Measurements from ENCODE around the gene LETM1. TPM values are rescaled to one million over a fixed set of nuclear protein-coding genes. Genes with fewer than 3 reads are reported as not detected.

LETM1 gene
- total and polyA plus RNA-seq, 2 of the 13 experiments (the other 11 are each of a cell fraction or from before 2014, with no cell fraction given), result 9.7 to 41.6 TPM

GRCh38 chr4:1779588-1780382 is 76.2 kb downstream of the LETM1 start (continued):
- TF ChIP-seq DBP (CRISPR knock-in tag; IDR thresholded peaks at IDR 0.05; ENCODE audit: not compliant biosample characterization), result no peak
- TF ChIP-seq U2AF1 (optimal IDR thresholded peaks at IDR 0.05; ENCODE audit: low read depth, low read length), result no peak
- TF ChIP-seq MYNN (CRISPR knock-in tag; IDR thresholded peaks at IDR 0.05; ENCODE audit: low read depth), result no peak
- no peak for TF ChIP-seq ZNF251 (CRISPR knock-in tag; IDR thresholded peaks at IDR 0.05)
- no peak for TF ChIP-seq ZNF44 (CRISPR knock-in tag; IDR thresholded peaks at IDR 0.05)
- no peak for TF ChIP-seq CHCHD3 (CRISPR knock-in tag; IDR thresholded peaks at IDR 0.05)
- peak; percentile 65; the same call in 1 of the 2 replicates for TF ChIP-seq POGK (CRISPR knock-in tag; conservative IDR thresholded peaks at IDR 0.05)
- no peak for TF ChIP-seq LBX2 (CRISPR knock-in tag; IDR thresholded peaks at IDR 0.05; ENCODE audit: borderline replicate concordance)
- TF ChIP-seq ZNF891 (CRISPR knock-in tag; IDR thresholded peaks at IDR 0.05), result no peak
- no peak for TF ChIP-seq NFKBIZ (CRISPR knock-in tag; IDR thresholded peaks at IDR 0.05)
- TF ChIP-seq JUN (CRISPR knock-in tag; IDR thresholded peaks at IDR 0.05), result 0 out of 2 replicates have a peak, but pooled peaks have one; percentile 56
- TF ChIP-seq ZNF253 (CRISPR knock-in tag; IDR thresholded peaks at IDR 0.05; ENCODE audit: borderline replicate concordance), result no peak
- TF ChIP-seq ATRX (CRISPR knock-in tag; IDR thresholded peaks at IDR 0.05; ENCODE audit: borderline replicate concordance), result no peak
- TF ChIP-seq TBP (CRISPR knock-in tag; IDR thresholded peaks at IDR 0.05), result 0 out of 2 replicates have a peak, but pooled peaks have one; percentile 10
- 0 out of 2 replicates have a peak, but pooled peaks have one; percentile 53 for TF ChIP-seq ZSCAN12 (CRISPR knock-in tag; IDR thresholded peaks at IDR 0.05)
- TF ChIP-seq HNF4G (IDR thresholded peaks at IDR 0.05; ENCODE audit: borderline replicate concordance, low read depth, low read length), result peak; percentile 50; the same call in 1 of the 2 replicates
- peak; percentile 76; the same call in 1 of the 2 replicates for TF ChIP-seq HNF4G (CRISPR knock-in tag; IDR thresholded peaks at IDR 0.05; ENCODE audit: borderline replicate concordance, low read depth)
- TF ChIP-seq ELK4 (CRISPR knock-in tag; IDR thresholded peaks at IDR 0.05; ENCODE audit: borderline replicate concordance), result no peak
- no peak for TF ChIP-seq TEF (CRISPR knock-in tag; IDR thresholded peaks at IDR 0.05)
- TF ChIP-seq MLXIP (CRISPR knock-in tag; IDR thresholded peaks at IDR 0.05; ENCODE audit: borderline replicate concordance), result peak; percentile 70
